Peyer's patch (tissue), 4 donors: ENCODE results near the gene ZMIZ1. TPM values are rescaled to one million over a fixed set of nuclear protein-coding genes. Genes with fewer than 3 reads are reported as not detected.

Experiments
- DNase-seq, 3 donors: peaks; one replicate each; pipeline ENCODE4 v3.0.0-alpha.2; 2017 to 2019
- H3K27ac ChIP-seq, 4 donors: fragments of 200-600 bp; sonication (generic); one replicate each; pipeline ENCODE4 v1.5.1; 2016 to 2019
- H3K27me3 ChIP-seq, 2 donors: fragments of 200-600 bp; sonication (generic); one replicate each; pipeline ENCODE4 v1.5.1; 2019
- H3K36me3 ChIP-seq, 3 donors: fragments of 200-600 bp; sonication (generic); one replicate each; pipeline ENCODE4 v1.5.1; 2016 to 2019
- H3K4me1 ChIP-seq, 4 donors: fragments of 200-600 bp; sonication (generic); one replicate each; pipeline ENCODE4 v1.5.1; 2016 to 2019
- H3K4me3 ChIP-seq, 4 donors: fragments of 200-600 bp; sonication (generic); 1 replicate in 3 of 4; 2 replicates in 1 of 4; pipeline ENCODE4 v1.5.1; 2016 to 2019; ENCODE audit warnings: mild to moderate bottlenecking in 1 of 4
- H3K9me3 ChIP-seq, 4 donors: fragments of 200-600 bp; sonication (generic); one replicate each; pipeline ENCODE4 v1.5.1; 2016 to 2019; ENCODE audit warnings: mild to moderate bottlenecking in 1 of 4
- POLR2A ChIP-seq, 2 donors: fragments of 450-650 bp; IDR thresholded peaks; one replicate each; pipeline ENCODE4 v1.5.1; 2017; ENCODE audit warnings: antibody characterized with exemption in 2 of 2, mild to moderate bottlenecking in 2 of 2, moderate library complexity in 2 of 2
- total RNA-seq, 4 donors: library from RNA; depleted of rRNA; stranded (reverse); fragments of >200 nt; gene quantifications; one replicate each; pipeline ENCODE4 v1.1.0, GENCODE V29; 2016
- TF ChIP-seq, protein P1 (sequence below), 6 experiments: fragments of 450-650 bp in 4 of 6; fragments of 200-600 bp in 2 of 6; sonication (generic) in 1 of 6; IDR thresholded peaks; one replicate each; pipeline ENCODE4 v1.5.1; 2017 to 2019; ENCODE audit warnings: antibody characterized with exemption in 6 of 6, mild to moderate bottlenecking in 3 of 6, moderate library complexity in 1 of 6

The ZMIZ1 gene
- total RNA-seq, 4 donors from 2014 or later, result 40.4 to 86.7 (median 73.2) TPM

DNA sequence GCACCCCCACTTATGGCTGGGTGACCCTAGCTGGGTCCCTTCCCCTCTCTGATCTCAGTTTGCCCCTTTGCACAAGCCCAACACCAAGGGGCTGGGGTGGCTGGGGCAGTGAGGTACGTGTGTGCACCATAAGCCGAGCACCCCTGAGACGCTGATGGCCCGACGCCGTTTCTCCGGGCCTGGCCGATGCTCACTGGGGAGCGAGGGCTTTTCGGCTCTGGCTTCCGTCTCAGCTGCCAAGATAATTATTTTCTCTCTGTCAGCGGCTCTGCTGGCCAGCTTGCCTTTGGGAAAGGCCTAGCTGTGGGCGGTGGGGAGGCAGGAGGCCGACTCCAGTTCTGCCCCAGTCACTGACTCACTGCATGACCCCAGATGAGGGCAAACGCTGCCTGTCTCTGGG, 91.0 kb downstream of the ZMIZ1 start:
- H3K27me3 ChIP-seq, result no peaks in the 10 kb centered on the region
- no peak overlapping the region for H3K4me3 ChIP-seq
- H3K9me3 ChIP-seq, result no peaks in the 10 kb centered on the region
- peaks cover 0 to 20% (median 0%) of the 10 kb centered on the region in 3 donors for H3K36me3 ChIP-seq
- peak overlapping the region in 3 of 4 donors; percentile 52 to 74 (median 62) for H3K27ac ChIP-seq
- TF ChIP-seq POLR2A (IDR thresholded peaks at IDR 0.05), result no peak
- TF ChIP-seq, protein P1, sequence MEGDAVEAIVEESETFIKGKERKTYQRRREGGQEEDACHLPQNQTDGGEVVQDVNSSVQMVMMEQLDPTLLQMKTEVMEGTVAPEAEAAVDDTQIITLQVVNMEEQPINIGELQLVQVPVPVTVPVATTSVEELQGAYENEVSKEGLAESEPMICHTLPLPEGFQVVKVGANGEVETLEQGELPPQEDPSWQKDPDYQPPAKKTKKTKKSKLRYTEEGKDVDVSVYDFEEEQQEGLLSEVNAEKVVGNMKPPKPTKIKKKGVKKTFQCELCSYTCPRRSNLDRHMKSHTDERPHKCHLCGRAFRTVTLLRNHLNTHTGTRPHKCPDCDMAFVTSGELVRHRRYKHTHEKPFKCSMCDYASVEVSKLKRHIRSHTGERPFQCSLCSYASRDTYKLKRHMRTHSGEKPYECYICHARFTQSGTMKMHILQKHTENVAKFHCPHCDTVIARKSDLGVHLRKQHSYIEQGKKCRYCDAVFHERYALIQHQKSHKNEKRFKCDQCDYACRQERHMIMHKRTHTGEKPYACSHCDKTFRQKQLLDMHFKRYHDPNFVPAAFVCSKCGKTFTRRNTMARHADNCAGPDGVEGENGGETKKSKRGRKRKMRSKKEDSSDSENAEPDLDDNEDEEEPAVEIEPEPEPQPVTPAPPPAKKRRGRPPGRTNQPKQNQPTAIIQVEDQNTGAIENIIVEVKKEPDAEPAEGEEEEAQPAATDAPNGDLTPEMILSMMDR (IDR thresholded peaks at IDR 0.05), result no peak
- no peak for DNase-seq
- H3K4me1 ChIP-seq, result peaks cover 0 to 67% (median 0%) of the 10 kb centered on the region in 4 donors

DNA sequence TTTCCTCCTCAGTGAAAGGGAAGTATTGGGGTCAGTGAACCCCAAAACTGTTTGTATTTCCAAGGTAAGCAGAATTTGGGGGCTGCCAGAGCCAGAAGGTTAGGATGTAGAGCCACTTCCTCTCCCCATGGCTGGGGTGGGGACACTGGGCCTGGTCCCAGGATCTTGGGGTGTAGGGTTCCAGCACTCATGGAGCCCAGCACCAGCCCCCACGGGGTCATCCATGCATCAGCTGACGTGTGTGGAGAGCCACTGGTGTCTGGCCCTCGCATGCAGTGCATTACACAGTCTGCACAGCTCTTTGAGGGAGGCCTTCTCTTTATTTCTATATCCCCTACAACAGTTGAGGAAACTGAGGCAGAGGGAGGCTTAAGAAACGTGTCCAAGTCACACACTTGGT, 91.4 kb downstream of the ZMIZ1 start:
- H3K4me3 ChIP-seq, result no peak overlapping the region
- DNase-seq, result no peak
- H3K4me1 ChIP-seq, result peaks cover 0 to 63% (median 0%) of the 10 kb centered on the region in 4 donors
- TF ChIP-seq POLR2A (IDR thresholded peaks at IDR 0.05), result no peak
- TF ChIP-seq, protein P1 (IDR thresholded peaks at IDR 0.05), result no peak
- H3K36me3 ChIP-seq, result peaks cover 0 to 20% (median 0%) of the 10 kb centered on the region in 3 donors
- peak overlapping the region in 2 of 4 donors; percentile 62 to 74 for H3K27ac ChIP-seq
- no peaks in the 10 kb centered on the region for H3K27me3 ChIP-seq
- H3K9me3 ChIP-seq, result no peaks in the 10 kb centered on the region

DNA sequence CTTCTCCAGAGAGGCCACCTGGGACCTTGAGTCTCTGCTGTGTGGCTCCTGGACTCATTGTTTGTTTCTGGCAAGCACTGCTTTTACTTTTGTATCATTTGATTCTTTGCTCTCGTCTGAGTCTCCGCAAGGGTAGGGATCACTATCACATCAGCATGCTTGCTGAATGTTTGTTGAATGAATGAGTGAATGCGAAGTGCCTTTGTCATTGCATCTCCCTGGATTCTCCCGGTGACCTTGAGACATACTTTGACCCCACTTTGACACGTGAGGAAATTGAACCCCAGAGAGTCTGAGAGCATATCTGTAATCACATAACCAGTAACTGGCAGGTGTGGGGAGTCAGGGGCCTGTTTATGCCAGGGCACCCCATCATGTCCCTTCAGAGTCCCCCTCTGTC, 92.8 kb downstream of the ZMIZ1 start:
- Histone ChIP-seq H3K27me3 (no peaks in the 10 kb centered on the region), H3K4me1 (peaks cover 0 to 49% (median 0%) of the 10 kb centered on the region in 4 donors), H3K27ac (no peak overlapping the region), H3K36me3 (peaks cover 0 to 27% (median 0%) of the 10 kb centered on the region in 3 donors), H3K9me3 (no peaks in the 10 kb centered on the region), H3K4me3 (no peak overlapping the region)
- TF ChIP-seq POLR2A (IDR thresholded peaks at IDR 0.05), result no peak
- TF ChIP-seq, protein P1 (IDR thresholded peaks at IDR 0.05), result no peak
- DNase-seq, result no peak

DNA sequence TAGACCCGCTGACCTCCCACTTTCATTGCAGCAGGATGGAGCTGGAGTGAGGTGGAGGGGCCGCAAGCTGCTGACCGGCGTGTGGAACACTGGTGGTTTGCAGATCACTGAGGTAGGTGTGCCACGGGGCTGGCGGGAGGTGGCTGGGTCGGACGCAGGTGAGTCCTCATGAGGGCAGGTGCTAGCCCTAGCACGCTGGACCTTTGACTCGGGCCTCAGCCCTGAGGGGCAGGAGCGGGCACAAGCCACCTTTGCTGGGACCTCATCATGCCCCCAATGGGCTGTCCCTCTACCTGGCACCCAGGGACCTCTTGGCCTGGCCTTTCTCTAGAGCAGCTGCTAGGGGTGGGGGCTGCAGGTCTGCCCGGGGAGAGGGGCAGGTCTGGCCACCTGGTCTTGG, 93.3 kb downstream of the ZMIZ1 start:
- Histone ChIP-seq H3K27ac (no peak overlapping the region), H3K36me3 (peaks cover 0 to 31% (median 0%) of the 10 kb centered on the region in 3 donors), H3K4me1 (peaks cover 0 to 45% (median 0%) of the 10 kb centered on the region in 4 donors), H3K27me3 (no peaks in the 10 kb centered on the region), H3K9me3 (no peaks in the 10 kb centered on the region), H3K4me3 (no peak overlapping the region)
- TF ChIP-seq, protein P1 (IDR thresholded peaks at IDR 0.05), result no peak
- TF ChIP-seq POLR2A (IDR thresholded peaks at IDR 0.05), result no peak
- DNase-seq, result no peak

DNA sequence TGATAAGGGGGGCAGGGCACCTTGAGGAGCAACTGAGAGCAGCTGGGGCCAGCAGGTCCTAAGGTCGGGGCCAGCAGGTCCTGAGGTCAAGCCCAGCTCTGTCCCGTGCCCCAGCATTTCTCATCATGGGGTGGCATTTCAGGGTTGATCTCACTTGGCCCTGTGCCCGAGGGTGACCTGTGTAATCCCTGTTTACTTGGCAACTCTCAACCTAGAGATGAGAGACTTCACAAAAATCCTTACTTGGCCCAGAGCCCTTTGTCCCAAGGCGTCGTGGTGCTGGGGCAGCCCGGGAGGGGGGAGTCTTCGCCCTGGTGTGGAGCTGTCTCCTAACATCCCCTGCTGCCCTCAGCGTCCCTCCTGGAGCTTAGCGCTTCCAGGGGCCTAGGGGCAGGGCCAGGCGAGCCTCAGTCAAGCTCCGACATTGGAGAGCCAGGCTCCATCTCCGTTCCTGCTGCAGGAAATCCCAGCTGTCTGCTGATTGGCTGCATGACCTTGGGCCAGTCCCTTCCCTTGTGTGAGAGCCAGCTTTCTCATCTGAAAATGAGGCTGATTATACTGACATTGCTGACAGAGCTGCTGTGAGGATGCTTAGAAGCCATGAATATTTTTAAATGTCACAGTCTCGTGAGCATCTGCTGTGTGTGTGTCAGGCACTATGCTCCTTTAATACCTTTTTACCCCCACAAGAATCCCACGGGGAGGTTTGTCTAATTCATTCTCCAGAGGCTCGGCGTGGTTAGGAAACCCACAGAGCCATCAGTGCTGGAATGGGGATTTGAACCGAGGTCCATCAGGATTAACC, 94.3 kb downstream of the ZMIZ1 start:
- peaks cover 0 to 34% (median 0%) of the 10 kb centered on the region in 4 donors for H3K4me1 ChIP-seq
- no peak overlapping the region for H3K4me3 ChIP-seq
- DNase-seq, result no peak
- TF ChIP-seq, protein P1 (IDR thresholded peaks at IDR 0.05), result no peak
- no peak for TF ChIP-seq POLR2A (IDR thresholded peaks at IDR 0.05)
- no peaks in the 10 kb centered on the region for H3K9me3 ChIP-seq
- no peaks in the 10 kb centered on the region for H3K27me3 ChIP-seq
- peaks cover 0 to 42% (median 0%) of the 10 kb centered on the region in 3 donors for H3K36me3 ChIP-seq
- H3K27ac ChIP-seq, result no peak overlapping the region
